Stomach smooth muscle (tissue), 2 donors: ENCODE measurements around the gene ANGPTL8.

Source experiments
- H3K27ac ChIP-seq: one replicate; pipeline ENCODE4 v1.7.0; 2013; ENCODE audit warnings: mild to moderate bottlenecking, low read length, inconsistent platforms
- H3K27me3 ChIP-seq, 2 donors: one replicate each; pipeline ENCODE4 v1.7.0; 2013; ENCODE audit warnings: low read length in 2 of 2; ENCODE audit not compliant: insufficient read depth in 2 of 2, control insufficient read depth in 1 of 2
- H3K36me3 ChIP-seq, 2 donors: one replicate each; pipeline ENCODE4 v1.7.0; 2013; ENCODE audit warnings: low read length in 2 of 2; ENCODE audit not compliant: control insufficient read depth in 2 of 2, insufficient read depth in 2 of 2
- H3K4me1 ChIP-seq: one replicate; pipeline ENCODE4 v1.7.0; 2013; ENCODE audit warnings: low read length; ENCODE audit not compliant: control insufficient read depth, insufficient read depth
- H3K4me3 ChIP-seq, 2 donors: one replicate each; pipeline ENCODE4 v1.7.0; 2013; ENCODE audit warnings: low read length in 2 of 2
- H3K9ac ChIP-seq, 2 donors: one replicate each; pipeline ENCODE4 v1.7.0; 2013; ENCODE audit warnings: low read length in 2 of 2, mild to moderate bottlenecking in 1 of 2
- H3K9me3 ChIP-seq, 2 donors: one replicate each; pipeline ENCODE4 v1.7.0; 2013; ENCODE audit warnings: low read length in 2 of 2; ENCODE audit not compliant: control insufficient read depth in 2 of 2
- donor health status: healthy.
- donor health status: Pancreatic carcinoma.

ANGPTL8 gene

DNA sequence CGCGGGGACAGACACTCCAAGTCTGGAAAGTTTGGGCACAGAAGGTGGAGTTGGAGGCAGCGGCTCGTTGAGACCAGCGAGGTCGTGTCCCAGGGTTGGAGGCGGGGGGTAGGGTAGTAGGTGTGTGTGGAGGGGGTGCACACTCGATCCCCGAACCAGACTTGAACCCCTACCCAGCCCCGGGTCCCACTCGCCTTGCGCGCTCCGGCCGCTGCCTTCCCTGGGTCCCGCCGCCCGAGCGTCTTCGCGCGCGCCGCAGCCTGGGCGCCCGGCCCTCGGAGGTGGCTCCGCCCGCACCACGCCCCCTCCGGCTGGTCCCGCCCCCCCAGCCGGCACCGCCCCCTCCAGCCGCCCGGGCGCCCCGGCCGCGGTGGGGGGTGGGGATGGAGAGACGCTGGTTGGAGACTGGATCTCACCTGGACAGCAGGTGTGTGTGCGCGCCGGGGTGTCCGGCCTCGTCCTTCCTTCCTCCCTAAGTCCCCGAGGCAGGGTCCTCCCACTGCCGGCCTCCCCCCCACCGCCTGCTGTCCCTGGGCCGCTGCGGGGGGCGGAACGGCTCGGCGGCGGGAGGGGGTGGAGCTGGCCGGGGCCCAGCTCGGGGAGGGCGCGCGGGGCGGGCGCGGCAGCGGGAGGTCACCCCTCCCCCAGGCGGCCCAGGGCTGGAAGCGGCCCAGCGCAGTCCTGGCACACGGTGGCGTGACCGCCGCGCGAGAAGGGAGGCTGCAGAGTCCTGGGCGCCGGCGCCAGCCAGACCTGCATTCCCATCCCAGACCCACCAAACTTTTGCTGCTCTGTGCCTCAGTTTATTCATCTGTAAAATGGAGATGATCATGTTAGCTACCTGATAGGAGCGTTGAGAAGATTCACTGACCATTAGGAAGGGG lies 41.9 kb upstream of the ANGPTL8 start, which contains the start of gene KANK2:
Gene KANK2, minus strand, starts transcription at position 255 of the 884 bp plus-strand sequence. CDS start 3,034 bp downstream, outside the sequence.
- Histone ChIP-seq H3K36me3 (peaks cover 12 to 13% of the 10 kb centered on the region in 2 donors), H3K4me3 (peak within 1 kb of the TSS; percentile 83 to 96), H3K27me3 (no peaks in the 10 kb centered on the region), H3K9ac (peak within 1 kb of the TSS; percentile 84), H3K27ac (peak within 1 kb of the TSS; percentile 88), H3K9me3 (no peaks in the 10 kb centered on the region), H3K4me1 (peaks cover 57% of the 10 kb centered on the region)

DNA sequence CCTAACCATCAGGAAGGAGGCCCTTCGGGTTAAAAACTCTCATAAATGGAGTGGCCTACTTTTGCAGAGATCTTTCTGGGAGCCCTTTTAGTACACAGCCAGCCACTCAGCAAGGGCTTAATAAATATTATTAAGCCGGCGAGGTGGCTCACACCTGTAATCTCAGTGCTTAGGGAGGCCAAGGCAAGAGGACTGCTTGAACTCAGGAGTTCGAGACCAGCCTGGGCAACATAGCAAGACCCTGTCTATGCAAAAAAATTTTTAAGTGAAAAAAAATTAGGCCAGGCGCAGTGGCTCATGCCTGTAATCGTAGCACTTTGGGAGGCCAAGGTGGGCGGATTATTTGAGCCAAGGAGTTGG lies 41.3 kb upstream of the ANGPTL8 start:
- peak overlapping the region in 1 of 2 donors; percentile 96 for H3K4me3 ChIP-seq
- H3K27ac ChIP-seq = peak overlapping the region; percentile 67
- no peaks in the 10 kb centered on the region for H3K27me3 ChIP-seq
- H3K9me3 ChIP-seq = no peaks in the 10 kb centered on the region
- H3K36me3 ChIP-seq = peaks cover 6 to 8% of the 10 kb centered on the region in 2 donors
- peak overlapping the region in 1 of 2 donors; percentile 36 for H3K9ac ChIP-seq
- H3K4me1 ChIP-seq = peaks cover 57% of the 10 kb centered on the region

DNA sequence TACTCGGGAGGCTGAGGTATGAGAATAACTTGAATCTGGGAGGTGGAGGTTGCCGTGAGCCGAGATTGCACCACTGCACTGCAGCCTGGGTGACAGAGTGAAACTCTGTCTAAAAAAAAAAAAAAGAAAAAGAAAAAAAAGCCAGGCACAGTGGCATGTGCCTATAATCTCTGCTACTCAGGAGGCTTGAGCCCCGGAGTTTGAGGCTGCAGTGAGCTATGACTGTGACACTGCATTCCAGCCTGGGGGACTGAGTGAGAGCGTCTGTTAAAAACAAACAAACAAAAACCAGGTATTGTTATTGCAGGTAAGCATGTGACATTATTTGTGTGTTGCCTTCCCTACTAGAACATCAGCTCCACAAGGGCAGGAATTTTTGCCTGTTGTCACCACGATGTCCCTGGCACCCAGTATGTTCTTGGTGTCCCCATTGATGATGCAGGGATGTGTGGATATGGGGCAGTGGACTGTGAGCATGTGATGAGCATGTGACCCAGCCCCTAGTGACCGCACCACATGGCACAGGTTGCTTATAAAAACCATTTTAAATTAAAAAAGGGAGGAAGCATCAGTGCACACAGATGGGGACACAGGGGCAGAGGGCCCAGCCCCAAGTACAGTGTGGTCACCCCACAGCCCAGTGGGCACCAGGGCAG lies 40.5 kb upstream of the ANGPTL8 start:
- Histone ChIP-seq H3K4me1 (peaks cover 57% of the 10 kb centered on the region), H3K27me3 (no peaks in the 10 kb centered on the region), H3K27ac (peak overlapping the region; percentile 67), H3K36me3 (peaks cover 0 to 4% of the 10 kb centered on the region in 2 donors), H3K4me3 (no peak overlapping the region), H3K9me3 (no peaks in the 10 kb centered on the region), H3K9ac (no peak overlapping the region)

GRCh38 chr19:11199517-11199916 lies 39.9 kb upstream of the ANGPTL8 start:
- Histone ChIP-seq H3K27me3 (no peaks in the 10 kb centered on the region), H3K9me3 (no peaks in the 10 kb centered on the region), H3K4me3 (no peak overlapping the region), H3K9ac (no peak overlapping the region), H3K27ac (peak overlapping the region; percentile 67), H3K36me3 (peaks cover 0 to 2% of the 10 kb centered on the region in 2 donors), H3K4me1 (peaks cover 56% of the 10 kb centered on the region)

DNA sequence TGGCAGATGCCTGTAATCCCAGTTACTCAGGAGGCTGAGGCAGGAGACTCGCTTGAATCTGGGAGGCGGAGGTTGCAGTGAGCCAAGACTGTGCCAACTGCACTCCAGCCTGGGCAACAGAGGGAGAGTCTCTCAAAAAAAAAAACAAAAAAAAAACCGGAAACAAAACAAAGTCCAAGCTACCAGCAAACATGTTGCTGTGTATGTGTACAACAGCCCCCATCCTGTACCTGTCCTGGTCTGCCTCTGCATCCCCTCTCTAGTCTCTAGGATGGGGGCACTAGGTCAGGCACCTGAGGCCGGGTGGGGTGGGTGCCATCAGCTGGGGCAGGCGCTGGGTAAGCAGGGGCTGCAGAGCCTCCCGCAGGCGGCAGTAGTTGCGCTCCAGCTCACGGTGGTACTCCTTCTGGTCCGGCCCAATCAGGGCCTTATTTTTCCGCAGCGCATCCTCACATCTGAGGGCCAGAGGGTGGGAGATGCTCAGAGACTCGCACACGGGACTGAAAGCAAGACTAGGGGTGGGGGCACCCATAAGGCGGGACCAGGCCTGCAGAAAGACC lies 39.3 kb upstream of the ANGPTL8 start:
- H3K4me3 ChIP-seq = no peak overlapping the region
- H3K27ac ChIP-seq = no peak overlapping the region
- H3K27me3 ChIP-seq = no peaks in the 10 kb centered on the region
- peaks cover 0 to 2% of the 10 kb centered on the region in 2 donors for H3K36me3 ChIP-seq
- H3K9ac ChIP-seq = no peak overlapping the region
- no peaks in the 10 kb centered on the region for H3K9me3 ChIP-seq
- H3K4me1 ChIP-seq = peaks cover 56% of the 10 kb centered on the region

- Histone ChIP-seq H3K9ac (no peak overlapping the region), H3K27me3 (no peaks in the 10 kb centered on the region), H3K9me3 (no peaks in the 10 kb centered on the region), H3K36me3 (no peaks in the 10 kb centered on the region), H3K27ac (peak overlapping the region; percentile 98), H3K4me1 (peaks cover 51% of the 10 kb centered on the region), H3K4me3 (no peak overlapping the region)
Observed at GRCh38 chr19:11200931-11201330, 38.5 kb upstream of the ANGPTL8 start.

DNA sequence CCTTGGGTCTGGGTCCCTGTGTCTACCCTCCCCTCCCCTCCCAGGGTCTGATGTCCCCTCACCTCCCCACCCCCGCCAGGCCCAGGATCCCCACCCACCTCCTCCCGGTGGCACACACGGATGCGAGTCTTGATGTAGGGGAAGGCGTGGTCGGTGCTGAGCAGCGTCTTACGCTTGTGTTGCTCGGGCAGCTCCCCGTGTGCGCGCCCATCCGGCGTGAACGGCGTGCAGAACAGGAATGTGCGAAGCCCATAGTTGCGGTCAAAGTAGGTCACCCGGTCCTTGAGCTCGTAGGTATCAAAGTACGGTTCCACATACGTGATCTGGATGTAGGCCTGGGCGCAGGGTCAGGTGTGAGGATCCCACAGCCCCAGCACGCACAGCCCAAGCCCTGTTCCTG lies 37.6 kb upstream of the ANGPTL8 start:
- Histone ChIP-seq H3K9me3 (no peaks in the 10 kb centered on the region), H3K27me3 (no peaks in the 10 kb centered on the region), H3K36me3 (no peaks in the 10 kb centered on the region), H3K9ac (no peak overlapping the region), H3K4me1 (peaks cover 48% of the 10 kb centered on the region), H3K27ac (peak overlapping the region; percentile 98), H3K4me3 (no peak overlapping the region)

DNA sequence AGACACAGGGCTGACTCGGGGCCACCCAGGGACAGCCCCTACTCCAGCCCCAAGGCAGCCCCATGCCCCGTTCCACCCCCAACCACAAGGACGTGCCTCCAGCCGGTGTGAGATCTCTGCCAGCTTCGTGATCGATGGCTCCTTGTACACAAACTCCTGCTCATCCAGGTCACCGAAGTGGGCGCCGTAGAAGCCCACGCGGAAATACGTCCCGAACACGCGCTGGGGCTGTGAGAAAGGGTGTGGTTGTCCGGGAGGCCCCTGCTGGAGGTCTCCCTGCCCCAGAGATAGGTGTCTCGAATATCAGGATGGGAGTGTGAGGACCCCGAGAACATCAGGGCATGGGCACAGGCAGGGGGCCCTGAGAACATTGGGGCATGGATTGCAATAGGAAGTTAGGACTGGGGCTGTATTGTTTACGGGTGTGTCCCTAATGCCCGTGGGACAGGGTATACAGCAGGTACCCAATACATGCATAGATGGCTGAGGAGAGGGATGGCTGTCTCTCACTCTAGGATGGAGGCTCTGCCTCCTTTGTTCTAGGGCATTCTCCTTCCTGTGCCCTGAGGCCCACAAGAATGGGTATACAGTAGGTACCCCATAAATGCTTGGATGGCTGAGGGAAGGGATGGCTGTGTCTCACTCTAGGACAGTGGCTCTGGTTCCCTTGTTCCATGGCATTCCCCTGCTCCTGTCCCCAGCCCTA lies 36.8 kb upstream of the ANGPTL8 start:
- Histone ChIP-seq H3K4me3 (peak overlapping the region in 1 of 2 donors; percentile 63), H3K27me3 (no peaks in the 10 kb centered on the region), H3K9ac (peak overlapping the region; percentile 56 to 73), H3K4me1 (peaks cover 48% of the 10 kb centered on the region), H3K36me3 (peaks cover 0 to 3% of the 10 kb centered on the region in 2 donors), H3K27ac (peak overlapping the region; percentile 98), H3K9me3 (no peaks in the 10 kb centered on the region)

GRCh38 chr19:11203194-11204075 lies 36.0 kb upstream of the ANGPTL8 start:
- no peaks in the 10 kb centered on the region for H3K9me3 ChIP-seq
- peak overlapping the region; percentile 66 to 68 for H3K4me3 ChIP-seq
- peak overlapping the region; percentile 98 for H3K27ac ChIP-seq
- H3K9ac ChIP-seq = peak overlapping the region; percentile 56 to 73
- peaks cover 41% of the 10 kb centered on the region for H3K4me1 ChIP-seq
- H3K27me3 ChIP-seq = no peaks in the 10 kb centered on the region
- peaks cover 0 to 3% of the 10 kb centered on the region in 2 donors for H3K36me3 ChIP-seq
